B cell (primary cell): ENCODE data around the gene MOB1B. TPM values are rescaled to one million over a fixed set of nuclear protein-coding genes. Genes with fewer than 3 reads are reported as not detected.
"Not testable (repeated sequence)": the region's sequence is repeated elsewhere in the genome, so short reads cannot be mapped to it uniquely, and the experiment has no call there.

Experiments used
- ATAC-seq: fragments of 200-7000 bp; cut with Tn5 transposase; one replicate; pipeline ENCODE4 v1.10.0; 2021; ENCODE audit warnings: low read depth, mild to moderate bottlenecking, moderate number of reproducible peaks, moderate library complexity
- CTCF ChIA-PET: fragments of 350-600 bp; sonication (Branson Sonifier 250); formaldehyde crosslinking; loops from one replicate; lab custom pipeline; 2021; ENCODE audit warnings: antibody characterized with exemption, inconsistent platforms; lab: Charles Lee
- POLR2A ChIA-PET: fragments of 350-600 bp; sonication (Branson Sonifier 250); formaldehyde crosslinking; loops from one replicate; lab custom pipeline; 2021; ENCODE audit warnings: antibody characterized with exemption; lab: Charles Lee
- DNase-seq: peaks from one replicate; pipeline ENCODE4 v3.0.0; 2013
- H2AFZ ChIP-seq: 2 replicates; pipeline ENCODE4 v1.6.1; 2012; ENCODE audit warnings: mild to moderate bottlenecking, low read depth, low read length; ENCODE audit not compliant: insufficient read depth, poor library complexity, severe bottlenecking
- H3K27ac ChIP-seq, 2 donors: 1 replicate in 1 of 2; 2 replicates in 1 of 2; pipeline ENCODE4 v1.5.1; 2012 to 2013; ENCODE audit warnings: low read length in 2 of 2, mild to moderate bottlenecking in 2 of 2, moderate library complexity in 1 of 2
- H3K27me3 ChIP-seq, 4 experiments: fragments of 200-600 bp in 1 of 4; sonication (generic) in 1 of 4; replicated peaks in 1 of 4; 1 replicate in 2 of 4; 2 replicates in 2 of 4; pipeline versions ENCODE4 v1.6.1 to v1.7.0; 2013 to 2016; ENCODE audit warnings: low read length in 3 of 4, mild to moderate bottlenecking in 2 of 4, mixed read lengths in 1 of 4, moderate library complexity in 1 of 4; ENCODE audit not compliant: insufficient read depth in 4 of 4, control insufficient read depth in 3 of 4; ENCODE audit errors: control extremely low read depth in 1 of 4
- H3K36me3 ChIP-seq, 2 experiments: replicated peaks in 1 of 2; 1 replicate in 1 of 2; 2 replicates in 1 of 2; pipeline versions ENCODE4 v1.6.1 to v1.7.1; 2013; ENCODE audit warnings: low read length in 1 of 2; ENCODE audit not compliant: insufficient read depth in 2 of 2, control insufficient read depth in 1 of 2; ENCODE audit errors: control extremely low read depth in 1 of 2, extremely low read depth in 1 of 2
- H3K4me1 ChIP-seq, 2 donors: fragments of 200-600 bp in 1 of 2; sonication (generic) in 1 of 2; 1 replicate in 1 of 2; 2 replicates in 1 of 2; pipeline versions ENCODE4 v1.5.1 to v1.6.1; 2013 to 2017; ENCODE audit warnings: low read length in 2 of 2; ENCODE audit not compliant: control insufficient read depth in 2 of 2, insufficient read depth in 2 of 2
- H3K4me2 ChIP-seq: replicated peaks from 2 replicates; pipeline ENCODE3; 2012; ENCODE audit warnings: mild to moderate bottlenecking, low read depth, low read length; ENCODE audit not compliant: poor library complexity, severe bottlenecking
- H3K4me3 ChIP-seq, 5 experiments: fragments of 200-600 bp in 1 of 5; sonication (generic) in 1 of 5; 1 replicate in 3 of 5; 2 replicates in 2 of 5; pipeline versions ENCODE4 v1.5.1 to v1.7.0; 2011 to 2016; ENCODE audit warnings: low read length in 4 of 5, mild to moderate bottlenecking in 4 of 5, low read depth in 2 of 5, control low read depth in 1 of 5, moderate library complexity in 1 of 5; ENCODE audit not compliant: insufficient read depth in 1 of 5; ENCODE audit errors: control extremely low read depth in 1 of 5, extremely low read depth in 1 of 5
- H3K79me2 ChIP-seq: fragments of 200-600 bp; sonication (generic); one replicate; pipeline ENCODE4 v1.6.0; 2016; ENCODE audit warnings: low read length; ENCODE audit not compliant: control insufficient read depth, insufficient read depth
- H3K9ac ChIP-seq: fragments of 200-600 bp; sonication (generic); 2 replicates; pipeline ENCODE4 v1.6.1; 2017; ENCODE audit warnings: mild to moderate bottlenecking, low read length, moderate library complexity
- H3K9me3 ChIP-seq, 3 donors: one replicate each; pipeline versions ENCODE4 v1.6.1 to v1.7.1; 2013; ENCODE audit warnings: low read length in 2 of 3; ENCODE audit not compliant: control insufficient read depth in 2 of 3, insufficient read depth in 1 of 3; ENCODE audit errors: control extremely low read depth in 1 of 3
- H4K20me1 ChIP-seq: 2 replicates; pipeline ENCODE4 v1.6.0; 2012; ENCODE audit warnings: mild to moderate bottlenecking, low read length; ENCODE audit not compliant: insufficient read depth, control insufficient read depth, poor library complexity, severe bottlenecking
- H3K27ac Mint-ChIP-seq: one replicate; pipeline ENCODE4 v1.8.0; 2021; ENCODE audit warnings: mixed read lengths
- H3K27me3 Mint-ChIP-seq: one replicate; pipeline ENCODE4 v1.8.0; 2021; ENCODE audit warnings: mixed read lengths
- H3K4me1 Mint-ChIP-seq: one replicate; pipeline ENCODE4 v1.8.0; 2021; ENCODE audit warnings: mixed read lengths
- H3K4me3 Mint-ChIP-seq: one replicate; pipeline ENCODE4 v1.8.0; 2021; ENCODE audit warnings: mixed read lengths
- H3K9me3 Mint-ChIP-seq: one replicate; pipeline ENCODE4 v1.8.0; 2022; ENCODE audit warnings: mixed read lengths; ENCODE audit not compliant: insufficient read depth
- EZH2 ChIP-seq: IDR thresholded peaks from 2 replicates; pipeline ENCODE4 v1.6.1; 2012; ENCODE audit warnings: borderline replicate concordance, low read depth, mild to moderate bottlenecking, moderate library complexity, low read length; ENCODE audit not compliant: insufficient read depth, poor library complexity, severe bottlenecking
- WGBS: methylation state at CpG from one replicate; pipeline ENCODE4 v1.1.5; 2013; ENCODE audit warnings: missing lambda C conversion rate; ENCODE audit not compliant: insufficient coverage; 5-methylcytosine and 5-hydroxymethylcytosine counted together
- intact Hi-C: fragments of 100-400 bp; cut with micrococcal nuclease; formaldehyde crosslinking; loops from one replicate; pipeline ENCODE4 v1.10.0; 2022
- polyA plus RNA-seq: library from polyadenylated mRNA; depleted of rRNA; stranded (reverse); fragments of >200 nt; gene quantifications from 2 replicates; pipeline ENCODE4 v1.2.3, GENCODE V29; 2012
- total RNA-seq, 2 donors: library from RNA; stranded (reverse); fragments of 120-200 nt in 1 of 2; gene quantifications; 1 replicate in 1 of 2; 2 replicates in 1 of 2; pipeline versions ENCODE4 v1.2.3 to v1.2.4, GENCODE V29; 2013 to 2022
- TF ChIP-seq, protein P1 (sequence below): fragments of 200-600 bp; IDR thresholded peaks from one replicate; pipeline ENCODE4 v1.8.0; 2022; ENCODE audit warnings: antibody characterized with exemption, mild to moderate bottlenecking

The MOB1B gene
- total and polyA plus RNA-seq, 2 donors (not counting 1 experiment from before 2014, with no cell fraction given): 2.3 to 30.4 TPM

DNA sequence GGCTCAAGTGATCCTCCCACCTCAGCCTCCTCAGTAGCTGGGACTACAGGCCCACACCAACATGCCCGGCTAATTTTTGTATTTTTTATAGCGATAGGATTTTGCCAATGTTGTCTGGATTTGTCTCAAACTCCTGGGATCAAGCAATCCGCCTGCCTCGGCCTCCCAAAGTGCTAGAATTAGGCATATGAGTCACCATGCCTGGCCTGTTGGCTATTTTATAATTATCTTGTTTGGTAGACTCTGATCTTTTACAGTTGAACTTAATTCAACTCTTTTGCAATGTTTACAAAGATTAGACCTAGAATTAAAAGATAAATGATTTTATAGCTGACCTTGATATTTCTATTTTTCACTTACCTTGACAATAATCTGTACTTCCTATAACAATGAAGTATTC lies 109.3 kb downstream of the MOB1B start:
- intact Hi-C loops: no loop called here

DNA sequence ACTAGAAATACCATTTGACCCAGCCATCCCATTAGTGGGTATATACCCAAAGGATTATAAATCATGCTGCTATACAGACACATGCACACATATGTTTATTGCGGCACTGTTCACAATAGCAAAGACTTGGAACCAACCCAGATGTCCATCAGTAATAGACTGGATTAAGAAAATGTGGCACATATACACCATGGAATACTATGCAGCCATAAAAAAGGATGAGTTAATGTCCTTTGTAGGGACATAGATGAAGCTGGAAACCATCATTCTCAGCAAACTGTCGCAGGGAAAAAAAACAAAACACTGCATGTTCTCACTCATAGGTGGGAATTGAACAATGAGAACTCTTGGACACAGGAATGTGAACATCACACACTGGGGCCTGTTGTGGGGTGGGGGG lies 115.2 kb downstream of the MOB1B start:
- peaks cover 0 to 12% of the 10 kb centered on the region in 2 experiments for H3K36me3 ChIP-seq
- H3K4me1 ChIP-seq, H3K4me3 ChIP-seq, H3K9ac ChIP-seq, H3K27ac ChIP-seq, ATAC-seq, H3K27me3 ChIP-seq, H3K4me2 ChIP-seq, H2AFZ ChIP-seq, H3K9me3 ChIP-seq, H3K9me3 Mint-ChIP-seq, intact Hi-C loops, POLR2A ChIA-PET, DNase-seq, H3K4me3 Mint-ChIP-seq, H3K27me3 Mint-ChIP-seq, CTCF ChIA-PET: not testable (repeated sequence)
- peaks cover 45% of the 10 kb centered on the region for H3K79me2 ChIP-seq
- Mint-ChIP-seq H3K27ac (peak overlapping the region; percentile 26), H3K4me1 (peaks cover 32% of the 10 kb centered on the region)
- no CpG with 5 or more reads among the region's 2 CpGs for WGBS
- H4K20me1 ChIP-seq: peaks cover 35% of the 10 kb centered on the region

More for the DNA sequence above, 109.3 kb downstream of the MOB1B start:
- H3K9me3 Mint-ChIP-seq: no peaks in the 10 kb centered on the region
- TF ChIP-seq EZH2: no peak
- TF ChIP-seq, protein P1, sequence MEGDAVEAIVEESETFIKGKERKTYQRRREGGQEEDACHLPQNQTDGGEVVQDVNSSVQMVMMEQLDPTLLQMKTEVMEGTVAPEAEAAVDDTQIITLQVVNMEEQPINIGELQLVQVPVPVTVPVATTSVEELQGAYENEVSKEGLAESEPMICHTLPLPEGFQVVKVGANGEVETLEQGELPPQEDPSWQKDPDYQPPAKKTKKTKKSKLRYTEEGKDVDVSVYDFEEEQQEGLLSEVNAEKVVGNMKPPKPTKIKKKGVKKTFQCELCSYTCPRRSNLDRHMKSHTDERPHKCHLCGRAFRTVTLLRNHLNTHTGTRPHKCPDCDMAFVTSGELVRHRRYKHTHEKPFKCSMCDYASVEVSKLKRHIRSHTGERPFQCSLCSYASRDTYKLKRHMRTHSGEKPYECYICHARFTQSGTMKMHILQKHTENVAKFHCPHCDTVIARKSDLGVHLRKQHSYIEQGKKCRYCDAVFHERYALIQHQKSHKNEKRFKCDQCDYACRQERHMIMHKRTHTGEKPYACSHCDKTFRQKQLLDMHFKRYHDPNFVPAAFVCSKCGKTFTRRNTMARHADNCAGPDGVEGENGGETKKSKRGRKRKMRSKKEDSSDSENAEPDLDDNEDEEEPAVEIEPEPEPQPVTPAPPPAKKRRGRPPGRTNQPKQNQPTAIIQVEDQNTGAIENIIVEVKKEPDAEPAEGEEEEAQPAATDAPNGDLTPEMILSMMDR: no peak
- WGBS: no CpG with 5 or more reads among the region's 4 CpGs
- POLR2A ChIA-PET: no interaction called here
- H3K4me1 Mint-ChIP-seq: peaks cover 49% of the 10 kb centered on the region
- Histone ChIP-seq H3K4me2 (no peak overlapping the region), H3K27ac (peak overlapping the region in 1 of 2 donors; percentile 33), H2AFZ (no peak overlapping the region), H3K9me3 (no peaks in the 10 kb centered on the region), H3K4me3 (no peak overlapping the region), H3K36me3 (peaks cover 2 to 17% of the 10 kb centered on the region in 2 experiments), H3K9ac (no peak overlapping the region), H3K79me2 (peaks cover 79% of the 10 kb centered on the region), H3K27me3 (no peaks in the 10 kb centered on the region), H4K20me1 (peaks cover 33% of the 10 kb centered on the region), H3K4me1 (peaks cover 25 to 33% of the 10 kb centered on the region in 2 donors)
- DNase-seq (no peak), ATAC-seq (no peak)
- no peaks in the 10 kb centered on the region for H3K27me3 Mint-ChIP-seq
- H3K27ac Mint-ChIP-seq: no peak overlapping the region
- no peak overlapping the region for H3K4me3 Mint-ChIP-seq
- CTCF ChIA-PET: interaction anchor here (0.7 to 7.7 kb wide), 5 partner anchors 8 to 357 kb away, joined by 5 to 245 read pairs (median 11); partner anchors contain the start of gene DCK
